ENCODE data around the gene SLC25A13. TPM values are rescaled to one million over a fixed set of nuclear protein-coding genes. Genes with fewer than 3 reads are reported as not detected.

The SLC25A13 gene
- total RNA-seq, 1 experiment from 2014 or later: 71.7 TPM

GRCh38 chr7:96205665-96206064 lies 116.2 kb downstream of the SLC25A13 start:
- Histone ChIP-seq H3T11ph (ENCODE audit: low read length) (no peak overlapping the region), H3K23me2 (ENCODE audit: insufficient read length, low read depth, low read length, poor library complexity, severe bottlenecking) (no peaks in the 10 kb centered on the region), H3K56ac (ENCODE audit: insufficient read length, low read depth, low read length) (no peak overlapping the region), H4K20me1 (ENCODE audit: control insufficient read depth, insufficient read depth, insufficient read length) (no peaks in the 10 kb centered on the region), H3K79me2 (ENCODE audit: insufficient read depth, low read length) (no peaks in the 10 kb centered on the region), H2BK15ac (ENCODE audit: low read depth, low read length) (no peak overlapping the region), H3K9me3 (ENCODE audit: control insufficient read depth, low read depth, low read length) (no peaks in the 10 kb centered on the region), H3K27ac (ENCODE audit: insufficient read length, low read depth, low read length) (no peak overlapping the region), H2BK12ac (ENCODE audit: insufficient read length, low read depth, low read length) (no peak overlapping the region), H4K5ac (ENCODE audit: insufficient read length, low read depth, low read length) (no peak overlapping the region), H3K14ac (ENCODE audit: insufficient read depth, low read length) (no peak overlapping the region), H2AFZ (ENCODE audit: low read length) (no peak overlapping the region), H3K18ac (ENCODE audit: insufficient read length, low read depth, low read length) (no peak overlapping the region), H2BK5ac (ENCODE audit: insufficient read length, low read length) (no peak overlapping the region), H2BK20ac (ENCODE audit: low read depth, low read length, poor library complexity, severe bottlenecking) (no peak overlapping the region), H3K23ac (ENCODE audit: insufficient read length, low read depth, low read length) (no peak overlapping the region), H4K91ac (ENCODE audit: insufficient read length, low read depth, low read length) (no peak overlapping the region), H2BK120ac (ENCODE audit: low read depth, low read length, poor library complexity, severe bottlenecking) (no peak overlapping the region), H4K8ac (replicated peaks; ENCODE audit: insufficient read length, low read depth, low read length) (no peak overlapping the region), H3K4me1 (ENCODE audit: insufficient read depth, low read length) (no peaks in the 10 kb centered on the region), H2AK5ac (ENCODE audit: insufficient read length, low read length) (no peak overlapping the region), H3K27me3 (ENCODE audit: insufficient read depth, low read length) (no peaks in the 10 kb centered on the region), H3K79me1 (ENCODE audit: insufficient read depth, low read depth, low read length, poor library complexity, severe bottlenecking) (no peaks in the 10 kb centered on the region), H3K4ac (ENCODE audit: low read depth, low read length) (no peak overlapping the region), H3K9ac (ENCODE audit: extremely low read depth, insufficient read length, low read length) (no peak overlapping the region), H3K4me2 (ENCODE audit: insufficient read depth, insufficient read length, low read length) (no peak overlapping the region)
- Mint-ChIP-seq H3K4me3 (no peak overlapping the region), H3K9me3 (no peaks in the 10 kb centered on the region), H3K27ac (no peak overlapping the region), H3K36me3 (ENCODE audit: insufficient read depth in 1 of 3, low read depth in 3 of 3) (no peaks in the 10 kb centered on the region; a peak in 4 of 7 replicates), H3K4me1 (peaks cover 2 to 9% of the 10 kb centered on the region in 2 experiments; a peak in 3 of 4 replicates), H3K27me3 (ENCODE audit: low read depth) (no peaks in the 10 kb centered on the region; the same call in 1 of the 2 replicates)
- TF ChIP-seq, protein P1, sequence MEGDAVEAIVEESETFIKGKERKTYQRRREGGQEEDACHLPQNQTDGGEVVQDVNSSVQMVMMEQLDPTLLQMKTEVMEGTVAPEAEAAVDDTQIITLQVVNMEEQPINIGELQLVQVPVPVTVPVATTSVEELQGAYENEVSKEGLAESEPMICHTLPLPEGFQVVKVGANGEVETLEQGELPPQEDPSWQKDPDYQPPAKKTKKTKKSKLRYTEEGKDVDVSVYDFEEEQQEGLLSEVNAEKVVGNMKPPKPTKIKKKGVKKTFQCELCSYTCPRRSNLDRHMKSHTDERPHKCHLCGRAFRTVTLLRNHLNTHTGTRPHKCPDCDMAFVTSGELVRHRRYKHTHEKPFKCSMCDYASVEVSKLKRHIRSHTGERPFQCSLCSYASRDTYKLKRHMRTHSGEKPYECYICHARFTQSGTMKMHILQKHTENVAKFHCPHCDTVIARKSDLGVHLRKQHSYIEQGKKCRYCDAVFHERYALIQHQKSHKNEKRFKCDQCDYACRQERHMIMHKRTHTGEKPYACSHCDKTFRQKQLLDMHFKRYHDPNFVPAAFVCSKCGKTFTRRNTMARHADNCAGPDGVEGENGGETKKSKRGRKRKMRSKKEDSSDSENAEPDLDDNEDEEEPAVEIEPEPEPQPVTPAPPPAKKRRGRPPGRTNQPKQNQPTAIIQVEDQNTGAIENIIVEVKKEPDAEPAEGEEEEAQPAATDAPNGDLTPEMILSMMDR (conservative IDR thresholded peaks at IDR 0.05): no peak
- no peak for DNase-seq
- no CpG with 5 or more reads among the region's 2 CpGs for WGBS (ENCODE audit: extremely low coverage, insufficient read length, low lambda C conversion rate)

Data from H9 (cell line).